GM21390 (cell line): ENCODE data around the gene FGR.

Experiments used
- ATAC-seq: cut with Tn5 transposase; IDR thresholded peaks from one replicate; pipeline ENCODE4 v1.9.1; 2021; ENCODE audit not compliant: unreplicated experiment

FGR gene

GRCh38 chr1:27601771-27602461 lies 33.1 kb downstream of the FGR start:
- no peak for ATAC-seq

GRCh38 chr1:27601321-27601770 lies 33.6 kb downstream of the FGR start:
- ATAC-seq, result no peak

- ATAC-seq, result no peak
These were observed 34.3 kb downstream of the FGR start for GRCh38 chr1:27600498-27601175.

- ATAC-seq, result no peak
These were observed 35.1 kb downstream of the FGR start for GRCh38 chr1:27599605-27600497.

- ATAC-seq, result no peak
These were observed 36.0 kb downstream of the FGR start for GRCh38 chr1:27598902-27599528.

GRCh38 chr1:27598295-27598687 lies 36.7 kb downstream of the FGR start:
- ATAC-seq, result no peak

- no peak for ATAC-seq
These were observed 37.3 kb downstream of the FGR start for GRCh38 chr1:27597516-27598294.

GRCh38 chr1:27596986-27597385 lies 38.0 kb downstream of the FGR start:
- ATAC-seq, result no peak

- ATAC-seq, result no peak
These were observed 38.7 kb downstream of the FGR start for GRCh38 chr1:27596261-27596660.

GRCh38 chr1:27595597-27595996 lies 39.4 kb downstream of the FGR start:
- ATAC-seq, result no peak

- ATAC-seq, result no peak
These were observed 40.1 kb downstream of the FGR start for GRCh38 chr1:27594564-27595510.

- no peak for ATAC-seq
These were observed 41.1 kb downstream of the FGR start for GRCh38 chr1:27593678-27594563.

- no peak for ATAC-seq
These were observed 41.9 kb downstream of the FGR start for GRCh38 chr1:27592931-27593677.

GRCh38 chr1:27592232-27592930 lies 42.6 kb downstream of the FGR start:
- ATAC-seq, result no peak

- no peak for ATAC-seq
These were observed 43.4 kb downstream of the FGR start for GRCh38 chr1:27591622-27592021.

GRCh38 chr1:27590917-27591508 lies 44.0 kb downstream of the FGR start:
- no peak for ATAC-seq
